ENCODE results near the gene LRRTM4. TPM values are rescaled to one million over a fixed set of nuclear protein-coding genes. Genes with fewer than 3 reads are reported as not detected.

Gene LRRTM4
- total and polyA plus RNA-seq, 2 experiments from 2014 or later: 4.5 to 15.4 TPM

DNA sequence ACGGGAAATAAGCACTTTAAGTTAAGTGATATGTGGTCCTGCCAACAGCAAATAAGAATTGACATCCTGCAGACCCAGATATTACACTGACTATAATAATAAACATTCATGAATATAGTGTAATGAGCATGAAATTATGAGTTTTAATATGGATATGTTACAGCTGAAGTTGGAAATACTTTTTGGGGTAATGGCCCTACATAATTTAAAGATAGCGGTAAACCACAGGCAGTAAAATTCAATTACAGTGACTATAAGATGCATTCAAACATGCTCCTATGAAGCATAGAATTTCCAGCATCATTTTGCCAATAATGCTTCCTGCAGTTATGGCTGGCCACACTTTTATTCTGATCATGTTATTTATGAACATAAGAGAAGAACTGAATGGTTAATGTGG, 49.4 kb upstream of the LRRTM4 start (continued):
- TF ChIP-seq, protein P1, sequence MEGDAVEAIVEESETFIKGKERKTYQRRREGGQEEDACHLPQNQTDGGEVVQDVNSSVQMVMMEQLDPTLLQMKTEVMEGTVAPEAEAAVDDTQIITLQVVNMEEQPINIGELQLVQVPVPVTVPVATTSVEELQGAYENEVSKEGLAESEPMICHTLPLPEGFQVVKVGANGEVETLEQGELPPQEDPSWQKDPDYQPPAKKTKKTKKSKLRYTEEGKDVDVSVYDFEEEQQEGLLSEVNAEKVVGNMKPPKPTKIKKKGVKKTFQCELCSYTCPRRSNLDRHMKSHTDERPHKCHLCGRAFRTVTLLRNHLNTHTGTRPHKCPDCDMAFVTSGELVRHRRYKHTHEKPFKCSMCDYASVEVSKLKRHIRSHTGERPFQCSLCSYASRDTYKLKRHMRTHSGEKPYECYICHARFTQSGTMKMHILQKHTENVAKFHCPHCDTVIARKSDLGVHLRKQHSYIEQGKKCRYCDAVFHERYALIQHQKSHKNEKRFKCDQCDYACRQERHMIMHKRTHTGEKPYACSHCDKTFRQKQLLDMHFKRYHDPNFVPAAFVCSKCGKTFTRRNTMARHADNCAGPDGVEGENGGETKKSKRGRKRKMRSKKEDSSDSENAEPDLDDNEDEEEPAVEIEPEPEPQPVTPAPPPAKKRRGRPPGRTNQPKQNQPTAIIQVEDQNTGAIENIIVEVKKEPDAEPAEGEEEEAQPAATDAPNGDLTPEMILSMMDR (conservative IDR thresholded peaks at IDR 0.05; ENCODE audit: low read depth in 2 of 2): no peak
- TF ChIP-seq POLR2AphosphoS5 (IDR thresholded peaks at IDR 0.05; ENCODE audit: low read depth): no peak
- no peak for TF ChIP-seq STAT1 (IDR thresholded peaks at IDR 0.05; ENCODE audit: unreplicated experiment)
- no peak for TF ChIP-seq ZNF114 (CRISPR knock-in tag; IDR thresholded peaks at IDR 0.05)

DNA sequence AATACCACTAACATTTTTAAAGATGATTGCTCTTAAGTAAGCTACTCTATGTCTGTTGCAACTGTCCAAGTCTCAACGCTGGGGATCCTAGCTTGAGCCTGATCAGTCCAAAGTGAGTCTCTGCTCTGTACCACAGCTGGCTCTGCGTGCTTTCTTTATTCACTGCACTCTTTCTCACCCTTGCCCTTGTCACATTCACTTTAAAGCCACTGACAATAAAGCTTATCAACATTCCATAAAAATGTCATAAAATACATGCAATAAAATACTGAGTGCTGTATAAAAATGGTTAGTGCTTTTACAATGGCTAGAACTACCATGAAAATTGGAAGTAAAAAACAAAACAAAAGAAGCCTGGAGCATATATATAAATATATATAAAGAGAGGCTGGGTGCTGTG, 45.5 kb upstream of the LRRTM4 start:
- no peaks in the 10 kb centered on the region for H3F3A ChIP-seq (replicated peaks; ENCODE audit: low read depth)
- H3K27me3 Mint-ChIP-seq (ENCODE audit: insufficient read depth, low read depth, poor library complexity): no peaks in the 10 kb centered on the region
- H3K79me2 ChIP-seq (replicated peaks; ENCODE audit: insufficient read depth): no peaks in the 10 kb centered on the region
- no peaks in the 10 kb centered on the region for H3K4me1 ChIP-seq (ENCODE audit: insufficient read depth)
- H3K4me3 ChIP-seq: no peak overlapping the region
- H3K36me3 Mint-ChIP-seq (ENCODE audit: low read depth): no peaks in the 10 kb centered on the region
- H4K20me1 ChIP-seq (replicated peaks; ENCODE audit: insufficient read depth): no peaks in the 10 kb centered on the region
- no peaks in the 10 kb centered on the region for H3K9me3 Mint-ChIP-seq
- no peak overlapping the region for H3K4me3 Mint-ChIP-seq
- peak overlapping the region; percentile 79 for H3K27ac Mint-ChIP-seq
- no peak overlapping the region for H3K4me2 ChIP-seq
- H3K36me3 ChIP-seq (ENCODE audit: insufficient read depth): no peaks in the 10 kb centered on the region
- no peaks in the 10 kb centered on the region for H3K27me3 ChIP-seq (ENCODE audit: insufficient read depth)
- H3K4me1 Mint-ChIP-seq: peaks cover 4% of the 10 kb centered on the region; the same call in 2 of the 3 replicates
- DNase-seq (ENCODE audit: low spot score) (no peak), ATAC-seq (no peak)
- TF ChIP-seq CREB1 (CRISPR knock-in tag; IDR thresholded peaks at IDR 0.05; ENCODE audit: low read depth): no peak
- H2AFZ ChIP-seq: no peak overlapping the region
- H3K27ac ChIP-seq (ENCODE audit: low read depth): no peak overlapping the region
- no peaks in the 10 kb centered on the region for H3K9me2 ChIP-seq (ENCODE audit: insufficient read depth)

DNA sequence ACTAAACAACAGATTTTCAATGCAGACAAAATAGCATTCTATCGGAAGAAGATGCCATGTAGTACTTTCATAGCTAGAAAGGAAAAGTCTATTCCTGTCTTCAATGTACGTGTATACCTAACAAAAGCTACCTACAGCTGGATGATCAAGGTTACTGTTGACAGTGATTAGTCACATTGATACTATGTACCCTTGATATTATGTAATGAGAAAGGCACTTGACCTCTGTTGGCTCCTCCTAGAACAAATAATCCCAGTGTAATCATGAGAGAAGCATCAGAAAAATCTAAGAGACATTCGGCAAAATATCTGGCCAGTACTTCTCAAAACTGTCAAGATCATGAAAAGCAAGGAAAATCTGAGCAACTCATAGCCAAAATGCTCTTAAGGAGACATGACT, 44.4 kb upstream of the LRRTM4 start:
- no peaks in the 10 kb centered on the region for H3F3A ChIP-seq (replicated peaks; ENCODE audit: low read depth)
- H3K36me3 ChIP-seq (ENCODE audit: insufficient read depth): no peaks in the 10 kb centered on the region
- Mint-ChIP-seq H3K9me3 (no peaks in the 10 kb centered on the region; the same call in 2 of the 3 replicates), H3K36me3 (ENCODE audit: low read depth) (no peaks in the 10 kb centered on the region), H3K4me3 (no peak overlapping the region), H3K4me1 (peaks cover 4% of the 10 kb centered on the region; the same call in 2 of the 3 replicates), H3K27me3 (ENCODE audit: insufficient read depth, low read depth, poor library complexity) (no peaks in the 10 kb centered on the region), H3K27ac (no peak overlapping the region)
- no peaks in the 10 kb centered on the region for H3K27me3 ChIP-seq (ENCODE audit: insufficient read depth)
- no peaks in the 10 kb centered on the region for H3K4me1 ChIP-seq (ENCODE audit: insufficient read depth)
- no peak overlapping the region for H2AFZ ChIP-seq
- no peaks in the 10 kb centered on the region for H4K20me1 ChIP-seq (replicated peaks; ENCODE audit: insufficient read depth)
- H3K4me2 ChIP-seq: no peak overlapping the region
- no peak for ATAC-seq
- H3K9me2 ChIP-seq (ENCODE audit: insufficient read depth): no peaks in the 10 kb centered on the region
- H3K4me3 ChIP-seq: no peak overlapping the region
- no peaks in the 10 kb centered on the region for H3K79me2 ChIP-seq (replicated peaks; ENCODE audit: insufficient read depth)
- H3K27ac ChIP-seq (ENCODE audit: low read depth): no peak overlapping the region
- no peak for DNase-seq (ENCODE audit: low spot score)
- TF ChIP-seq EZH2phosphoT487 (IDR thresholded peaks at IDR 0.05; ENCODE audit: unreplicated experiment) (no peak), ZNF331 (CRISPR knock-in tag; IDR thresholded peaks at IDR 0.05; ENCODE audit: low read depth) (no peak), ZNF114 (CRISPR knock-in tag; IDR thresholded peaks at IDR 0.05) (no peak), POLR2AphosphoS5 (IDR thresholded peaks at IDR 0.05; ENCODE audit: low read depth) (no peak), CREB1 (CRISPR knock-in tag; IDR thresholded peaks at IDR 0.05; ENCODE audit: low read depth) (no peak), EZH2 (IDR thresholded peaks at IDR 0.05; ENCODE audit: low read depth, unreplicated experiment) (no peak), NANOG (IDR thresholded peaks at IDR 0.05; ENCODE audit: borderline replicate concordance) (no peak), REST (IDR thresholded peaks at IDR 0.05; ENCODE audit: unreplicated experiment) (no peak)
- TF ChIP-seq, protein P1 (conservative IDR thresholded peaks at IDR 0.05; ENCODE audit: low read depth in 2 of 2): no peak
- TF ChIP-seq, protein P2, sequence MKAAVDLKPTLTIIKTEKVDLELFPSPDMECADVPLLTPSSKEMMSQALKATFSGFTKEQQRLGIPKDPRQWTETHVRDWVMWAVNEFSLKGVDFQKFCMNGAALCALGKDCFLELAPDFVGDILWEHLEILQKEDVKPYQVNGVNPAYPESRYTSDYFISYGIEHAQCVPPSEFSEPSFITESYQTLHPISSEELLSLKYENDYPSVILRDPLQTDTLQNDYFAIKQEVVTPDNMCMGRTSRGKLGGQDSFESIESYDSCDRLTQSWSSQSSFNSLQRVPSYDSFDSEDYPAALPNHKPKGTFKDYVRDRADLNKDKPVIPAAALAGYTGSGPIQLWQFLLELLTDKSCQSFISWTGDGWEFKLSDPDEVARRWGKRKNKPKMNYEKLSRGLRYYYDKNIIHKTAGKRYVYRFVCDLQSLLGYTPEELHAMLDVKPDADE (IDR thresholded peaks at IDR 0.05): no peak
